H1 (cell line): Measurements from ENCODE around the gene FRMD5. TPM values are rescaled to one million over a fixed set of nuclear protein-coding genes. Genes with fewer than 3 reads are reported as not detected.

Experiments
- CTCF ChIA-PET: fragments of 300-600 bp; sonication (Branson Sonifier 250); formaldehyde crosslinking; loops from one replicate; lab custom pipeline; 2021; ENCODE audit not compliant: partially characterized antibody; lab: Charles Lee
- POLR2A ChIA-PET: fragments of 300-600 bp; sonication (Branson Sonifier 250); formaldehyde crosslinking; loops from one replicate; lab custom pipeline; 2021; ENCODE audit warnings: inconsistent platforms; ENCODE audit not compliant: partially characterized antibody; lab: Charles Lee
- DNase-seq, 2 experiments: peaks; one replicate each; pipeline versions ENCODE4 v3.0.0 to v3.0.0-alpha.2; 2010 to 2022; ENCODE audit warnings: low spot score in 2 of 2, low read depth in 1 of 2, mixed read lengths in 1 of 2
- FAIRE-seq: peaks from 2 replicates; lab custom pipeline; 2011; peaks lifted over from hg19 to GRCh38; lab: Jason Lieb, UNC
- H2AFZ ChIP-seq: 2 replicates; pipeline ENCODE4 v1.8.1; 2012; ENCODE audit warnings: low read length, inconsistent platforms
- H2AK5ac ChIP-seq: 2 replicates; pipeline ENCODE4 v1.6.1; 2013; ENCODE audit warnings: low read depth, low read length
- H2BK120ac ChIP-seq: replicated peaks from 2 replicates; pipeline ENCODE3; 2013; ENCODE audit warnings: low read depth, low read length, inconsistent platforms
- H2BK12ac ChIP-seq: 2 replicates; pipeline ENCODE4 v1.6.1; 2013; ENCODE audit warnings: low read depth, low read length
- H2BK15ac ChIP-seq: 2 replicates; pipeline ENCODE4 v1.6.1; 2013; ENCODE audit warnings: low read length
- H2BK20ac ChIP-seq: 2 replicates; pipeline ENCODE4 v1.6.1; 2013; ENCODE audit warnings: low read length
- H2BK5ac ChIP-seq: 2 replicates; pipeline ENCODE4 v1.6.1; 2013; ENCODE audit warnings: low read depth, low read length
- H3K14ac ChIP-seq: 2 replicates; pipeline ENCODE4 v1.6.1; 2013; ENCODE audit warnings: inconsistent platforms; ENCODE audit not compliant: insufficient read length
- H3K18ac ChIP-seq: 2 replicates; pipeline ENCODE4 v1.6.1; 2013; ENCODE audit warnings: low read length; ENCODE audit errors: extremely low read depth
- H3K23ac ChIP-seq: 2 replicates; pipeline ENCODE4 v1.6.1; 2013; ENCODE audit warnings: inconsistent platforms; ENCODE audit not compliant: insufficient read length
- H3K23me2 ChIP-seq: 2 replicates; pipeline ENCODE4 v1.6.1; 2013; ENCODE audit warnings: low read depth, low read length
- H3K27ac ChIP-seq: 2 replicates; pipeline ENCODE4 v1.6.1; 2011; ENCODE audit warnings: low read depth, low read length, inconsistent platforms
- H3K27me3 ChIP-seq, 4 experiments: replicated peaks in 1 of 4; 1 replicate in 1 of 4; 2 replicates in 3 of 4; pipeline versions ENCODE4 v1.6.1 to v1.8.1; 2011 to 2013; ENCODE audit warnings: low read length in 3 of 4, mild to moderate bottlenecking in 3 of 4, inconsistent platforms in 2 of 4, mixed read lengths in 2 of 4, moderate library complexity in 1 of 4; ENCODE audit not compliant: control insufficient read depth in 3 of 4, insufficient read depth in 3 of 4; ENCODE audit errors: extremely low read depth in 1 of 4
- H3K36me3 ChIP-seq, 4 experiments: 2 replicates each; pipeline versions ENCODE4 v1.6.1 to v1.8.1; 2011 to 2013; ENCODE audit warnings: mild to moderate bottlenecking in 4 of 4, low read length in 3 of 4, moderate library complexity in 2 of 4, control low read depth in 1 of 4, inconsistent platforms in 1 of 4; ENCODE audit not compliant: insufficient read depth in 4 of 4, control insufficient read depth in 2 of 4
- H3K4ac ChIP-seq: replicated peaks from 2 replicates; pipeline ENCODE3; 2013; ENCODE audit warnings: low read length, low read depth, mixed read lengths, inconsistent platforms; ENCODE audit not compliant: insufficient read length
- H3K4me1 ChIP-seq, 4 experiments: replicated peaks in 1 of 4; 1 replicate in 1 of 4; 2 replicates in 3 of 4; pipeline versions ENCODE4 v1.6.1 to v1.8.1; 2011 to 2013; ENCODE audit warnings: low read length in 3 of 4, inconsistent platforms in 2 of 4, mixed read lengths in 1 of 4; ENCODE audit not compliant: insufficient read depth in 4 of 4, control insufficient read depth in 3 of 4
- H3K4me2 ChIP-seq, 2 experiments: 2 replicates each; pipeline versions ENCODE4 v1.6.1 to v1.8.1; 2011 to 2013; ENCODE audit warnings: low read depth in 2 of 2, low read length in 2 of 2, control low read depth in 1 of 2, inconsistent platforms in 1 of 2, mild to moderate bottlenecking in 1 of 2; ENCODE audit not compliant: insufficient read depth in 1 of 2
- H3K4me3 ChIP-seq, 4 experiments: fragments of 200-600, 300-600 bp in 1 of 4; sonication (generic), shearing (Covaris generic), sonication (Bioruptor Twin) in 1 of 4; 2 replicates each; pipeline versions ENCODE4 v1.5.1 to v1.8.1; 2011 to 2016; ENCODE audit warnings: low read length in 4 of 4, low read depth in 3 of 4, control low read depth in 2 of 4, inconsistent platforms in 2 of 4, mild to moderate bottlenecking in 2 of 4, mixed read lengths in 1 of 4, moderate library complexity in 1 of 4; ENCODE audit not compliant: insufficient read depth in 2 of 4; ENCODE audit errors: extremely low read depth in 1 of 4
- H3K56ac ChIP-seq: replicated peaks from 2 replicates; pipeline ENCODE3; 2013; ENCODE audit warnings: low read depth, mild to moderate bottlenecking, mixed read lengths, low read length, inconsistent platforms; ENCODE audit not compliant: insufficient read length
- H3K79me1 ChIP-seq: 2 replicates; pipeline ENCODE4 v1.6.1; 2013; ENCODE audit warnings: low read depth, low read length, control low read depth
- H3K79me2 ChIP-seq, 2 experiments: 2 replicates each; pipeline versions ENCODE4 v1.6.1 to v1.8.1; 2012 to 2013; ENCODE audit warnings: low read length in 2 of 2, mild to moderate bottlenecking in 2 of 2, inconsistent platforms in 1 of 2; ENCODE audit not compliant: insufficient read depth in 2 of 2, control insufficient read depth in 1 of 2
- H3K9ac ChIP-seq, 4 experiments: replicated peaks in 1 of 4; 1 replicate in 1 of 4; 2 replicates in 3 of 4; pipeline versions ENCODE4 v1.6.1 to v1.8.1; 2011 to 2013; ENCODE audit warnings: low read depth in 3 of 4, low read length in 3 of 4, control low read depth in 2 of 4, mild to moderate bottlenecking in 2 of 4, moderate library complexity in 2 of 4, inconsistent platforms in 1 of 4; ENCODE audit errors: extremely low read depth in 1 of 4
- H3K9me3 ChIP-seq, 2 experiments: 2 replicates each; pipeline versions ENCODE4 v1.6.1 to v1.8.1; 2012 to 2013; ENCODE audit warnings: mild to moderate bottlenecking in 2 of 2, moderate library complexity in 2 of 2, control low read depth in 1 of 2, inconsistent platforms in 1 of 2, low read depth in 1 of 2, low read length in 1 of 2, mixed read lengths in 1 of 2; ENCODE audit not compliant: insufficient read depth in 2 of 2
- H4K20me1 ChIP-seq, 2 experiments: replicated peaks in 1 of 2; 2 replicates each; pipeline versions ENCODE3 to v1.8.1; 2011 to 2013; ENCODE audit warnings: inconsistent platforms in 2 of 2, low read length in 2 of 2, mild to moderate bottlenecking in 1 of 2; ENCODE audit not compliant: insufficient read depth in 2 of 2, control insufficient read depth in 1 of 2
- H4K5ac ChIP-seq: 2 replicates; pipeline ENCODE4 v1.6.1; 2013; ENCODE audit warnings: low read length, low read depth, mixed read lengths, inconsistent platforms; ENCODE audit not compliant: insufficient read length
- H4K8ac ChIP-seq: 2 replicates; pipeline ENCODE4 v1.8.0; 2013; ENCODE audit warnings: mild to moderate bottlenecking, moderate library complexity, low read length, inconsistent platforms; ENCODE audit not compliant: insufficient read depth; ENCODE audit errors: extremely low read depth
- H4K91ac ChIP-seq: replicated peaks from 2 replicates; pipeline ENCODE3; 2013; ENCODE audit warnings: low read length, mixed read lengths, inconsistent platforms; ENCODE audit not compliant: insufficient read length
- SP4 ChIP-seq: IDR thresholded peaks from 2 replicates; pipeline ENCODE4 v1.6.1; 2012; ENCODE audit warnings: low read length, inconsistent platforms
- WGBS, 2 experiments: shearing (Covaris generic) in 1 of 2; methylation state at CpG; one replicate each; pipeline versions ENCODE4 v1.1.6 to v1.1.7; 2013 to 2015; ENCODE audit warnings: low lambda C conversion rate in 2 of 2, mixed read lengths in 2 of 2, inconsistent platforms in 1 of 2, low coverage in 1 of 2, missing lambda C conversion rate in 1 of 2; ENCODE audit not compliant: insufficient replicate concordance in 2 of 2, insufficient coverage in 1 of 2, insufficient read length in 1 of 2; ENCODE audit errors: extremely low coverage in 1 of 2, missing lambda C conversion rate in 1 of 2; 5-methylcytosine and 5-hydroxymethylcytosine counted together
- polyA plus RNA-seq, 7 experiments: library from polyadenylated mRNA; depleted of rRNA in 3 of 7; stranded (reverse) in 5 of 7; unstranded in 2 of 7; fragments of >200 nt in 5 of 7; fragments of 200-250 nt in 2 of 7; gene quantifications; 1 replicate in 5 of 7; 2 replicates in 1 of 7; 4 replicates in 1 of 7; pipeline versions ENCODE4 v1.2.1 to v1.2.3, GENCODE V29; 2011 to 2013; ENCODE audit warnings: missing spikeins in 2 of 7, mixed read lengths in 2 of 7
- total RNA-seq: library from RNA; stranded (reverse); fragmentation: NEBNext Ultra II Directional; extraction: Animal tissue kit (Norgen Biotek cat#: 25700); gene quantifications from 2 replicates; pipeline ENCODE4 v1.2.1, GENCODE V29; 2021

The FRMD5 gene
- total and polyA plus RNA-seq, 2 of the 8 experiments (the other 6 are each of a cell fraction or from before 2014, with no cell fraction given) = 10.1 to 12.6 TPM

GRCh38 chr15:43901495-43901894, 293.6 kb downstream of the FRMD5 start:
- Histone ChIP-seq H3K4me1 (peaks cover 0 to 5% (median 2%) of the 10 kb centered on the region in 4 experiments; a peak in 3 of 7 replicates), H3K23ac (no peak overlapping the region), H3K9me3 (no peaks in the 10 kb centered on the region)
- no peak for TF ChIP-seq SP4

More at GRCh38 chr15:43901495-43901894, 293.6 kb downstream of the FRMD5 start:
- Histone ChIP-seq H3K79me1 (no peaks in the 10 kb centered on the region), H2BK5ac (no peak overlapping the region), H2BK120ac (no peak overlapping the region), H4K8ac (no peak overlapping the region), H3K27me3 (no peaks in the 10 kb centered on the region), H3K56ac (no peak overlapping the region), H3K4ac (no peak overlapping the region), H2BK15ac (no peak overlapping the region), H3K23me2 (no peaks in the 10 kb centered on the region), H3K18ac (no peak overlapping the region), H4K91ac (no peak overlapping the region), H3K36me3 (peaks cover 0 to 2% (median under 1%) of the 10 kb centered on the region in 4 experiments; a peak in 1 of 8 replicates), H4K5ac (no peak overlapping the region), H4K20me1 (no peaks in the 10 kb centered on the region), H3K4me3 (no peak overlapping the region), H2BK12ac (no peak overlapping the region), H2AFZ (no peak overlapping the region), H3K14ac (no peak overlapping the region), H2AK5ac (no peak overlapping the region), H3K79me2 (no peaks in the 10 kb centered on the region), H3K9ac (no peak overlapping the region), H3K27ac (no peak overlapping the region), H3K4me2 (no peak overlapping the region), H2BK20ac (no peak overlapping the region)
- ChIA-PET POLR2A (no interaction called here), CTCF (interaction anchor here (1.3 to 7.3 kb wide), 6 partner anchors 13 to 318 kb away, joined by 3 to 86 read pairs (median 42); no protein-coding TSS in a partner anchor)
- DNase-seq (no peak), FAIRE-seq (no peak)
- 92% methylated on average over 10 of the region's 10 CpGs; no CpG with 5 or more reads in 1 of the 2 experiments for WGBS, 2 experiments
